Glutamatergic neuron (in vitro differentiated cells): ENCODE measurements around the gene SPAG9. TPM values are rescaled to one million over a fixed set of nuclear protein-coding genes. Genes with fewer than 3 reads are reported as not detected.

ENCODE experiments used
- DNase-seq: peaks from one replicate; pipeline ENCODE4 v3.0.0; 2022
- H3K27ac Mint-ChIP-seq: one replicate; pipeline ENCODE4 v1.8.0; 2020; ENCODE audit warnings: mild to moderate bottlenecking, mixed read lengths, inconsistent platforms; ENCODE audit not compliant: unreplicated experiment
- H3K27me3 Mint-ChIP-seq: one replicate; pipeline ENCODE4 v1.8.0; 2020; ENCODE audit warnings: mild to moderate bottlenecking, moderate library complexity, mixed read lengths, inconsistent platforms; ENCODE audit not compliant: unreplicated experiment
- H3K36me3 Mint-ChIP-seq: one replicate; pipeline ENCODE4 v1.8.0; 2020; ENCODE audit warnings: mild to moderate bottlenecking, mixed read lengths, inconsistent platforms; ENCODE audit not compliant: unreplicated experiment
- H3K4me1 Mint-ChIP-seq: one replicate; pipeline ENCODE4 v1.8.0; 2020; ENCODE audit warnings: mild to moderate bottlenecking, low read depth, mixed read lengths, inconsistent platforms; ENCODE audit not compliant: unreplicated experiment
- H3K4me3 Mint-ChIP-seq: one replicate; pipeline ENCODE4 v1.8.0; 2020; ENCODE audit warnings: mild to moderate bottlenecking, mixed read lengths, inconsistent platforms; ENCODE audit not compliant: unreplicated experiment
- H3K9me3 Mint-ChIP-seq: one replicate; pipeline ENCODE4 v1.8.0; 2020; ENCODE audit warnings: mild to moderate bottlenecking, moderate library complexity, mixed read lengths, inconsistent platforms; ENCODE audit not compliant: unreplicated experiment
- total RNA-seq: library from RNA; stranded (reverse); fragmentation: NEBNext Ultra II Directional; extraction: Animal tissue kit (Norgen Biotek cat#: 25700); gene quantifications from one replicate; pipeline ENCODE4 v1.2.1, GENCODE V29; 2021; ENCODE audit not compliant: unreplicated experiment
- TF ChIP-seq, protein P1 (sequence below): fragments of 200-600 bp; sonication (generic); IDR thresholded peaks from one replicate; pipeline ENCODE4 v1.5.0; 2021; ENCODE audit not compliant: partially characterized antibody, unreplicated experiment

Gene SPAG9
- total RNA-seq, 1 donor from 2014 or later = 327 TPM

DNA sequence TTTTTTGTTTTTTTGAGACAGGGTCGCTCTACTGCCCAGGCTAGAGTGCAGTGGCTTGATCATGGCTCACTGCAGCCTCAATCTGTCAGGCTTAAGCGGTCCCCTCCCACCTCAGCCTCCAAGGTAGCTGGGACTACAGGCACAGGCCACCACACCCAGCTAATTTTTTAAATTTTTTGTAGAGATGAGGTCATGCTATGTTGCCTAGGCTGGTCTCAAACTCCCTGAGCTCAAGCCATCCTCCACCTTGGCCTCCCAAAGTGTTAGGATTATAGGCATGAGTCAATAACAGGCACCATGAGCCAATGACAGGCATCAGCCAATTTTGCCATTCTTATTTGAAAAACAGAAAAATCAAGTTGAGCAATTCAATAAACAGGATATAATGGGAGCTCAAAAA is 125.0 kb downstream of the SPAG9 start:
- DNase-seq = no peak
- no peaks in the 10 kb centered on the region for H3K4me1 Mint-ChIP-seq
- H3K27ac Mint-ChIP-seq = no peak overlapping the region
- no peak overlapping the region for H3K4me3 Mint-ChIP-seq
- TF ChIP-seq, protein P1, sequence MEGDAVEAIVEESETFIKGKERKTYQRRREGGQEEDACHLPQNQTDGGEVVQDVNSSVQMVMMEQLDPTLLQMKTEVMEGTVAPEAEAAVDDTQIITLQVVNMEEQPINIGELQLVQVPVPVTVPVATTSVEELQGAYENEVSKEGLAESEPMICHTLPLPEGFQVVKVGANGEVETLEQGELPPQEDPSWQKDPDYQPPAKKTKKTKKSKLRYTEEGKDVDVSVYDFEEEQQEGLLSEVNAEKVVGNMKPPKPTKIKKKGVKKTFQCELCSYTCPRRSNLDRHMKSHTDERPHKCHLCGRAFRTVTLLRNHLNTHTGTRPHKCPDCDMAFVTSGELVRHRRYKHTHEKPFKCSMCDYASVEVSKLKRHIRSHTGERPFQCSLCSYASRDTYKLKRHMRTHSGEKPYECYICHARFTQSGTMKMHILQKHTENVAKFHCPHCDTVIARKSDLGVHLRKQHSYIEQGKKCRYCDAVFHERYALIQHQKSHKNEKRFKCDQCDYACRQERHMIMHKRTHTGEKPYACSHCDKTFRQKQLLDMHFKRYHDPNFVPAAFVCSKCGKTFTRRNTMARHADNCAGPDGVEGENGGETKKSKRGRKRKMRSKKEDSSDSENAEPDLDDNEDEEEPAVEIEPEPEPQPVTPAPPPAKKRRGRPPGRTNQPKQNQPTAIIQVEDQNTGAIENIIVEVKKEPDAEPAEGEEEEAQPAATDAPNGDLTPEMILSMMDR = no peak
- H3K27me3 Mint-ChIP-seq = peaks cover 4% of the 10 kb centered on the region
- peaks cover 6% of the 10 kb centered on the region for H3K36me3 Mint-ChIP-seq
- H3K9me3 Mint-ChIP-seq = peaks cover 2% of the 10 kb centered on the region

DNA sequence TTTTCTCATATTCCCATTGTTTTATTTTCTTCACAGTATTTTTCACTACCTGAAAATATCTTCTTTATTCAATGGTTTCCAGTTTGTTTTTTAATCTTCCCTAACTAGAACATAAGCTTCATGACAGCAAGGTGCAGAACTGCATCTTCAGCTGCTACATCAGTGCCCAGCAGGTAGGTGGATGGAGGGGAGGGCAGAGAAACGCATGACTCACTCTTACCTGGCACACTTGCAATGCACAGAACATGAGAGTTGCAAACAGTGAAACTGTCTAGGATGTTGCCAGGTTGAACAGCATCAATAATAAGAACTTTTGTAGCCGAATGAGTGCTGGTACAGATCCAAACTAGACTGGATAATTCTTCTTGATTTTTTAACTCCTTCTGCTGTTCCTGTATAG is 127.1 kb downstream of the SPAG9 start:
- H3K27ac Mint-ChIP-seq = no peak overlapping the region
- no peak for DNase-seq
- no peak overlapping the region for H3K4me3 Mint-ChIP-seq
- TF ChIP-seq, protein P1 = no peak
- no peaks in the 10 kb centered on the region for H3K4me1 Mint-ChIP-seq
- H3K36me3 Mint-ChIP-seq = peaks cover 6% of the 10 kb centered on the region
- peaks cover 3% of the 10 kb centered on the region for H3K9me3 Mint-ChIP-seq
- H3K27me3 Mint-ChIP-seq = peaks cover 4% of the 10 kb centered on the region

DNA sequence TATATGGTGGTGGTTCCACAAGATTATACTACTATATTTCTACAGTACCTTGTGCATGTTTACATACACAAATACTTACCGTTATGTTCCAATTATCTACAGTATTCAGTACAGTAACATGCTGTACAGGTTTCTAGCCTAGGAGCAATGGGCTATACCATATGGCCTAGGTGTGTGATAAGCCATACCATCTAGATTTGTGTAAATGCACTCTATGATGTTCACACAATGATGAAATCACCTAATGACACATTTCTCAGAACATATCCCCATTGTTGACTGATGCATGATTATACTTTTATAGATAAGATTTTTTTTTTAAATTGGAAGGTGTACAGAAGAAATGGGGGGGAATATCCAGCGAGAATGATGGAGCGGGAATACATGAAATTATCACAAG is 131.5 kb downstream of the SPAG9 start:
- TF ChIP-seq, protein P1 = no peak
- Mint-ChIP-seq H3K27me3 (peaks cover 4% of the 10 kb centered on the region), H3K4me3 (no peak overlapping the region), H3K4me1 (no peaks in the 10 kb centered on the region), H3K36me3 (no peaks in the 10 kb centered on the region), H3K9me3 (peaks cover 1% of the 10 kb centered on the region), H3K27ac (no peak overlapping the region)
- DNase-seq = no peak

DNA sequence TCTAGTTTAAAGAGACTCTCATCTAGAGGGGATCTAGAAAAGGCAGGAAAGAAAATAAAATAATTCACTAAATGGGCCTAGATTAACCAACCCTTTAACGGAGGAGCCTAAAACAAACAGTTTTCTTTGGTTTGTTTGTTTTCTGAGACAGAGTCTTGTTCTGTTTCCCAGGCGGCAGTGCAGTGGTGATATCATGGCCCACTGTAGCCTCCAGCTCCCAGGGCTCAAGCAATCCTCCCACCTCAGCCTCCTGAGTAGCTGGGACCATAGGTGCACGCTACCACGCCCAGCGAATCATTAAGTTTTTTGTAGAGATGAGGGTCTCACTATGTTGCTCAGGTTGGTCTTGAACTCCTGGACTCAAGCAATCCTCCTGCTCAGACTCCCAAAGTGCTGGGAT is 132.2 kb downstream of the SPAG9 start:
- DNase-seq = no peak
- no peak overlapping the region for H3K4me3 Mint-ChIP-seq
- H3K27ac Mint-ChIP-seq = no peak overlapping the region
- H3K9me3 Mint-ChIP-seq = peaks cover 1% of the 10 kb centered on the region
- H3K36me3 Mint-ChIP-seq = no peaks in the 10 kb centered on the region
- TF ChIP-seq, protein P1 = no peak
- H3K4me1 Mint-ChIP-seq = no peaks in the 10 kb centered on the region
- peaks cover 2% of the 10 kb centered on the region for H3K27me3 Mint-ChIP-seq

DNA sequence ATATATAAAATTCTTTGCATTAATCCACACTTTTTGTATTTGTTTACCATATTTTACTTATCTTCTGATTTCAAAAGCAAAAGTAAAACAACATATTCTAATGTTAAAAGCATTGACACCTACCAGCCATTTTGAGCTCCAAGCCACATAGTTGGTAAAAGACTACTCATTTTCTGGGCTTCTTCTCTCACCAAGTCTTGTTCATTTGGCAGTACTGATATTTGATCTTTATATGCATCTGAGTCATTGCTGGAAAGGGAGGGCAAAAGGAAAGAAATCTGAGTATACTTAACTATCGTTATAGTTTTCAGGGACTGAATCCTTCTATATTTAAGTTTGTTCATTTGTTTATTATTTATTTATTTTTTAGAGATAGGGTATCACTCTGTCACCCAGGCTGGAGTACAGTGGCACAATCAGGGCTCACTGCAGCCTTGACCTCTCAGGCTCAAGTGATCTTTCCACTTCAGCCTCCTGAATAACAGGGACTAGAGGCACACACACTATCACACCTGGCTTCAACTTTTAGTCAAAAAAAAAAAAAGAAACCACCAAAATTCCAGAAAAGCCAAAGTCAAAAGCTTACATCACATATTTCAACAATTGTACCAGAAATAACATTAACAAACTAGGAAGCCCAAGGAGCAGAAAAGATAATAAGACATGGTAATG is 133.5 kb downstream of the SPAG9 start:
- Mint-ChIP-seq H3K27me3 (no peaks in the 10 kb centered on the region), H3K36me3 (no peaks in the 10 kb centered on the region), H3K9me3 (peaks cover 1% of the 10 kb centered on the region), H3K4me3 (no peak overlapping the region), H3K4me1 (no peaks in the 10 kb centered on the region), H3K27ac (no peak overlapping the region)
- TF ChIP-seq, protein P1 = no peak
- DNase-seq = no peak
